ENCODE results near the gene LTBR.

The LTBR gene

DNA sequence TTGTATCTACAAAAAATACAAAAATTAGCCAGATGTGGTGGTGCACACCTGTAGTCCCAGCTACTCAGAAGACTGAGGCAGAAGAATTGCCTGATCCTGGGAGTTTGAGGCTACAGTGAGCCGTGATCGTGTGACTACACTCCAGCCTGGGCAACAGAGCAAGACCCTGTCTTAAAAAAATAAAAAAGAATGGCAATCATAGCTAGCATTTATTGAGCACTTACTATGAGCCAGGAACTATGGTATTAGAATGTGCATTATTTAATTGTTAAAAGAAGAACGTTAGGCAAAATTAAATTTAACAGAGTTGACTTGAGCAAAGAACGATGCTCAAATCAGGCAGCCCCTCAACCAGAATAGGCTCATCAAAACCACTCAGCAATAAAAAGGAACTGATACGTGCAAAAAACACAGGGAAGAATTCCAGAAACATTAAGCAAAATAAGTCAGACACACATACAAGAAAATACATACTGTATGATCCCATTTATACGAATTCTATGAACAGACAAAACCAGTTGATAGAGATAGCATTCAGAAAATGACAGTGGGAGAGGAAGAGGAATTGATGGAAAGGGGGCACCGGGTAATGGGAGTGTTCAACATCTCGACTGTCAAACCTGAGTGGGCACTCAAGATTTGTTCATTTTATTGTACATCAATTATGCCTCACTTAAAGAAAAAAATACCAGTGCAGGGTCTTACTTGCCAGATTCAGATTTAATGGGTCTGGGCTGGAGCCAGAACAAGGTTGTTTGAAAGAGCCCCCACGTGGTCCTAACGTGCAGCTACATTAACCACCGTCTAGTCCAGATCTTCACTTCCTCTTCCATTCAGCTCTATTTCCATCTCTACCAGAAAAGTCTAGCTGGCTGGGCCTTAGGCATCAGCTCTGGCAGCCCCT lies 16.6 kb upstream of the LTBR start:
- TF ChIP-seq, protein P1, sequence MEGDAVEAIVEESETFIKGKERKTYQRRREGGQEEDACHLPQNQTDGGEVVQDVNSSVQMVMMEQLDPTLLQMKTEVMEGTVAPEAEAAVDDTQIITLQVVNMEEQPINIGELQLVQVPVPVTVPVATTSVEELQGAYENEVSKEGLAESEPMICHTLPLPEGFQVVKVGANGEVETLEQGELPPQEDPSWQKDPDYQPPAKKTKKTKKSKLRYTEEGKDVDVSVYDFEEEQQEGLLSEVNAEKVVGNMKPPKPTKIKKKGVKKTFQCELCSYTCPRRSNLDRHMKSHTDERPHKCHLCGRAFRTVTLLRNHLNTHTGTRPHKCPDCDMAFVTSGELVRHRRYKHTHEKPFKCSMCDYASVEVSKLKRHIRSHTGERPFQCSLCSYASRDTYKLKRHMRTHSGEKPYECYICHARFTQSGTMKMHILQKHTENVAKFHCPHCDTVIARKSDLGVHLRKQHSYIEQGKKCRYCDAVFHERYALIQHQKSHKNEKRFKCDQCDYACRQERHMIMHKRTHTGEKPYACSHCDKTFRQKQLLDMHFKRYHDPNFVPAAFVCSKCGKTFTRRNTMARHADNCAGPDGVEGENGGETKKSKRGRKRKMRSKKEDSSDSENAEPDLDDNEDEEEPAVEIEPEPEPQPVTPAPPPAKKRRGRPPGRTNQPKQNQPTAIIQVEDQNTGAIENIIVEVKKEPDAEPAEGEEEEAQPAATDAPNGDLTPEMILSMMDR (IDR thresholded peaks at IDR 0.05; ENCODE audit: insufficient read depth, missing control alignments) = peak; percentile 20
- FAIRE-seq = no peak
- no peak for DNase-seq (ENCODE audit: insufficient read length, low spot score)

- TF ChIP-seq, protein P1 (IDR thresholded peaks at IDR 0.05; ENCODE audit: insufficient read depth, missing control alignments) = no peak
- DNase-seq (ENCODE audit: insufficient read length, low spot score) (no peak), FAIRE-seq (no peak)
These were observed 15.7 kb upstream of the LTBR start for GRCh38 chr12:6367969-6368892.

GRCh38 chr12:6368906-6369525 lies 14.9 kb upstream of the LTBR start:
- DNase-seq (ENCODE audit: insufficient read length, low spot score) = no peak
- TF ChIP-seq, protein P1 (IDR thresholded peaks at IDR 0.05; ENCODE audit: insufficient read depth, missing control alignments) = no peak
- FAIRE-seq = no peak

GRCh38 chr12:6369916-6370575 lies 13.9 kb upstream of the LTBR start:
- TF ChIP-seq, protein P1 (IDR thresholded peaks at IDR 0.05; ENCODE audit: insufficient read depth, missing control alignments) = no peak
- FAIRE-seq (no peak), DNase-seq (ENCODE audit: insufficient read length, low spot score) (no peak)

- FAIRE-seq (no peak), DNase-seq (ENCODE audit: insufficient read length, low spot score) (no peak)
- TF ChIP-seq, protein P1 (IDR thresholded peaks at IDR 0.05; ENCODE audit: insufficient read depth, missing control alignments) = no peak
These were observed 13.4 kb upstream of the LTBR start for GRCh38 chr12:6370576-6370935.

GRCh38 chr12:6370994-6371754 lies 12.8 kb upstream of the LTBR start:
- FAIRE-seq = no peak
- DNase-seq (ENCODE audit: insufficient read length, low spot score) = no peak

More at GRCh38 chr12:6370994-6371754, 12.8 kb upstream of the LTBR start:
- TF ChIP-seq, protein P1 (IDR thresholded peaks at IDR 0.05; ENCODE audit: insufficient read depth, missing control alignments) = no peak
